HG03575 (cell line): ENCODE data around the gene ZNF514.
"Not testable (repeated sequence)": the region's sequence is repeated elsewhere in the genome, so short reads cannot be mapped to it uniquely, and the experiment has no call there.

Source experiments
- ATAC-seq: cut with Tn5 transposase; IDR thresholded peaks from one replicate; pipeline ENCODE4 v1.9.1; 2021; ENCODE audit not compliant: unreplicated experiment, insufficient number of reproducible peaks, low FRiP score; ENCODE audit errors: extremely low read depth

Gene ZNF514

DNA sequence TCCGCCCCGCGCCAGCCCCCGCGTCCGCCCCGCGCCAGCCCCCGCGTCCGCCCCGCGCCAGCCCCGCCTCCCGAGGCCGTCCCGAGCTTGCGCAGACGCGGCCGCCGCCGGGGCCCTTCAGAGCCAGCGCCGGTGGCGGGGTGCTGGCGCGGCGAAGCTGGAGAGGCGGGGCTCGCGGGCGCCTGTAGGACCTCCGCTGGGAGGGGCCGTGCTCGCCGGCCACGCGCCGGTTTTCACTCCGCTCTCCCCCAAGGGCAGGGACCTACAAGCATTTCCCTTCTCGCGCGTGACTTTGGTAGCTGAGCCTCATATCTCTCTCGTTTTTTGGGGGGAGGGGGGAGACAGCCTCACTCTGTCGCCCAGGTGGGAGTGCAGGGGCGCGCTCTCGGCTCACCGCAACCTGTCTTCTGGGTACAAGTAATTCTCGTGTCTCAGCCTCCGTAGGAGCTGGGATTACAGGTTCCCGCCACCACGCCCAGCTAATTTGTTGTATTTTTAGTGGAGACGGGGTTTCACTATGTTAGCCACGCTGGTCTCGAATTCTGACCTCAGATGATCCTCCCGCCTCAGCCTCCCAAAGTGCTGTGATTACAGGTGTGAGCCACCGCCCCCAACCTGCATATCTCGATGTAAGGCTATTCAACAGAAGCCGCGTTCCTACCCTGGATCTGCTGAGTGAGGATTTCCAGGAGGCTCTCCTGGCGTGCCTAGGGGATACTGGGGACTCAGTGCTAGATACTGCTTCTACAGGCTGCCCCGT is at the start of gene ZNF514:
ZNF514 (minus strand) TSS at position 159 of the 760 bp plus-strand sequence. CDS start 6,595 bp downstream, outside the sequence.
- ATAC-seq, result peak; percentile 44

DNA sequence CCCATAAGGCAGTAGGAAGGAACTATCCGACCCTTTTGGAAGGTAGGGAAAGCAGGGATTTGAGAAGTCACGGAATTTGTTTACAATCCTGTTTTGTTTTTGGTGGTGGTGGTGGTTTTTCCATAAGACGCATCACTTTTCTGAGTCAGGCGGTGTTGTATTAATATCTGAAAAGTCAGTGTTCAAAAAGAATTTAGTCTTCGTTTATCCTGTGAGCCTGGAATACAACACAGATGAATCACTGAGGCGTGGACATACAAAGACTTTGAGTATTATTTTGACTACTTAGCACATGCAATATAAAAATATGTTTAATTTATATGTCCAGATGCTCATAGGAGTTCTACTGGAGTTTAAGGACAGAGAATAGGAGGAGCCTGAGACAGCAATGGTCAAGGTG is 48.5 kb upstream of the ZNF514 start:
- ATAC-seq, result no peak

DNA sequence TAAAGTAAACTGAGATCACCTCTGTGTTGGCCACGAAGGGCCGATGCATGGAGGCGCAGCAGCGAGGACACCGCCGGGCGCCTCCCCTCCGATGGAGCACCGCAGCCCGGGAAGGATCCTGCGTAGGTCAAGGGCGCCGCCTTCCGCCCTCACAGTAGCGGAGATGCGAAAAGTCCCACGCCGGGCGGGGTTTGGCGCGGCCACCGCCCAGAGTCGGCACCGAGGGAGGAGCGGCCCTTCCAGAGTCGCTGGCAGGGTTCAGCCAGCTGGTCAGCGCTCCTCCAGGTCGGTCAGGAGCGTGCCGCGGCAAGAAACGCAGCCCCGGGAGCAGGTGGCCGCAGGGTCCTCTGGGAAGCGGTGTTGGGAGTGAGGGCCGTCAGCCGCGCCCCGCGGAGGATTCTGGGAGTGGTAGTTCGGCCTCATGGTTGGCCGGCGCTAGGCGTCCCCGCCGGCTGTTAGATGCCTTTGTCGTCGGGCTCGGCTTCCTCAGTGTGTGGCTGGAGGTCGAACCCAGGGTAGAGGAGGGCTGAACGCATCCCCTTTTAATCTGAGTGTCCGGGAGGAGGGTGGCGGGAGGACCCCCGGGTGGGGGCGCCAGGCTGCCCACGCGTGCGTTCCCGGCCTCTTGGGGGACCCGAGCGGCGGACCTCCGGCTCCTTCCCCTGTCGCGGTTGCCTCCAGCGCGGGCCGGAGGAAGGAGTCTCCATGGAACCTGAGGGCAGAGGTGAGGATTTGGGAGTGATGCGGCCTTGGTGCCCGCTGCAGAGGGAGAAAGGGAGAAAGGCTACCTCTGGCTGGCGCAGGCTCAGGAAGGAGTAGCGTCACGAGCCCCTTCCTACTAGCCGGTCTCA is 47.7 kb upstream of the ZNF514 start, which contains the start of gene ZNF892:
ZNF892 (plus strand) TSS at position 411 of the 851 bp plus-strand sequence; CDS start at position 706, 295 bp downstream.
- peak; percentile 92 for ATAC-seq

DNA sequence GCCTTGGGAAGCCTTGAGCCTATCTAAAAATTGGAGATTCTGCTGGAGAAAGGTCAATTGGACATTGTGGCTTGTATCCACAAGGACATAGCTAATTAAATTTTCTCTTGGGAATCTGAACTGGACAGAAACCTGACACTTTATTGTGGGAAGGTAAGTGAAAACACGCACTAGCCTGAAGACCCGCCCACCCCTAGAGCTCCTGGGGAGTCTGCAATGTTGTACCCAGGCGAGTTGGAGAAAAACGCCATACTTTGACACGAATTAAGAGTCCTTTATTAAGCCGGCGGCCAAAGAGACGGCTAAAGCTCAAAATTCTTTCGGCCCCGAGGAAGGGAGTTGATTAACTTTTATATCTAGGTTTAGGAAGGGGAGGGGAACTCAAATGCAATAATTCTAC is 46.4 kb upstream of the ZNF514 start:
- ATAC-seq, result no peak

DNA sequence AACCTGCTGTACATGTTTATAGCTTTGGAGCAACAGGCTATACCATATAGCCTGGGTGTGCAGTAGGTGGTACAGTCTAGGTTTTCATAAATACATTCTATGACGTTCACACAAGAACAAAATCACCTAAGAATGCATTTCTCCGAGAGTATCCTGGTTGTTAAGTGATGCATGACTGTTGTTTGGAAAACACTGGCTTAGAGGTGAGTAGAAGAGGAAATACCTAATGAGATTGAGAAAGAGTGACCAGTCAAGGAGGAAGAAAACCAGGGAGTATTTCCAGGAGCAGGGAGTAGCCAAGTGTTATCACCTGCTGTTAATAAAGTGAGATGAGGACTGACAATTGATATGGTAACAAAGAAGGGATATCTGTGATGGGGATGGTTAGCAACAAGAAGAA is 44.7 kb upstream of the ZNF514 start:
- no peak for ATAC-seq

DNA sequence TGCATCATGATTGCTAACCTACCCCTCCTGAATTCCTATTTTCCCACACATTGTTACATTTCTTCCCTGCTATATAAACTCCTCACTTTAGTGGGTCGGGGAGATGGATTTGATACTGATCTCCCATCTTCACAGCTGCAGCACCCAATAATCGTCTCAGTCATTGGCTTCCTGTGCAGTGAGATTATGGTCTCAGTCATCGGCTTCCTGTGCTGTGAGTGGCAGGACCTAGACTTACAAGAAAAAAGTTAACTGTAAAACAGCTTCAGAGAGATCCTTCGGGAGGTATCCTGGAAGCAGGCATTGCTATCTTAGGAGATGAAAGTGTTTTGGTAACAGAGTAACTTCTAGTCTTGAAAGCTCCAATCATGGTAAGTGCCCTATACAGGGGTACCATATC is 44.3 kb upstream of the ZNF514 start:
- no peak for ATAC-seq

DNA sequence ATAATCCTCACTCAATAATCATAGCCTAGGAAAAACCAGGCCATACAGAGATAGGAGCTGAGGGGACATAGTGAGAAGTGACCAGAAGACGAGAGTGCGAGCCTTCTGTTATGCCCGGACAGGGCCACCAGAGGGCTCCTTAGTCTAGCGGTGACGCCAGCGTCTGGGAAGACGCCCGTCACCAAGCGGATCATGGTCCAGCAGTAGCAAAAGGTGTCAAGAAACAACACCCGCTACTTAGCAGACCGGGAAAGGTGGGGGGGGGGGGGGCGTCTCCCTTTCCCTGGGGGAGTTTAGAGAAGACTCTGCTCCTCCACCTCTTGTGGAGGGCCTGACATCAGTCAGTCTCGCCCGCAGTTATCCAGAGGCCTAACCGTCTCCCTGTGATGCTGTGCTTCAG is 33.3 kb upstream of the ZNF514 start:
- not testable (repeated sequence) for ATAC-seq

DNA sequence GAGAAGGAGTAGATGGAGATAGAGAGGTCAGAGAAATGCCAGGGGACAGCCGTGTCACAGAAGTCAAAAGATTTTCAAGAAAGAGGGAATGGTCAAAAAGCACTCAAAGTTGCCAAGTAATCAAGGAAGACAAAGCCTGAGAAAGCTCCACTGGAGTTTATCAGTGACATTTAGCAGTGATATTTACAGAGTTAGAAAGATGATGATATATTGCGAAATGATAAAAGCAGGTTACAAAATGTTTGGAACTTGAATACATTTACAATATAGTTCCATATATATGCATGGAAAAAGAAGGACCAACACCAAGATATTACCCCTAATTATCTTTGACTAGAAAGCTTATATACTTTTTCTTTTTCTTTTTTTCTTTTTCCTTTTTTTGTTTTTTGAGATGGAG is 26.3 kb upstream of the ZNF514 start:
- ATAC-seq, result no peak

DNA sequence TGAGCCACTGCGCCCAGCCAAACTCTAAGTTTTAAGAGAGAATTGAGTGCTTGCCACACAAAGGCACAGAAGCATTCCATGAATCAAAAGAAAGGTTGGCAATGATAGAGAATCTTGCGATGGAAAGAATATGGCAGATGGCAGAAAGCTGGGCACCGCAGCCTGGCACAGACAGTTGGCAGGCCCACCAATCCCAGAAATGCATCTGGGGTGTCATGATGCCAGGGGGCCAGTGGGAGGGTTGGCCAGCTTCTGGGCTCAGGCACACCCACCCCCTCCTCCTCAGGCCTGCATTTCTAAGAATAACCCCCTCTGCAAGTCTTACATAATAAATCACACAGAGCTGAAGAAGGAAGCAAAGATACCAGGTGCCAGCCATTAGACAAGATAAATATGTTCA is 25.5 kb upstream of the ZNF514 start:
- no peak for ATAC-seq

DNA sequence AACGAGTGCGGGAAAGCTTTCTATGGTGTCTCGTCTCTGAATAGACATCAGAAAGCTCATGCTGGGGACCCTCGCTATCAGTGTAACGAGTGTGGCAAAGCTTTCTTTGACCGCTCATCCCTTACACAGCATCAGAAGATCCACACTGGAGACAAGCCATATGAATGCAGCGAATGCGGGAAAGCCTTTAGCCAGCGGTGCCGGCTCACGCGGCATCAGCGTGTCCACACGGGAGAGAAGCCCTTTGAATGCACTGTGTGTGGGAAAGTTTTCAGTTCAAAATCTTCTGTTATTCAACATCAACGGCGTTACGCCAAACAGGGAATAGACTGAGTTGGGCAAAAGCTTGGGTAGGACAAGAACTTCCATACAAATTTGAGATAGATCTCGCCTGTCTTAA is 22.1 kb upstream of the ZNF514 start:
- ATAC-seq, result no peak

DNA sequence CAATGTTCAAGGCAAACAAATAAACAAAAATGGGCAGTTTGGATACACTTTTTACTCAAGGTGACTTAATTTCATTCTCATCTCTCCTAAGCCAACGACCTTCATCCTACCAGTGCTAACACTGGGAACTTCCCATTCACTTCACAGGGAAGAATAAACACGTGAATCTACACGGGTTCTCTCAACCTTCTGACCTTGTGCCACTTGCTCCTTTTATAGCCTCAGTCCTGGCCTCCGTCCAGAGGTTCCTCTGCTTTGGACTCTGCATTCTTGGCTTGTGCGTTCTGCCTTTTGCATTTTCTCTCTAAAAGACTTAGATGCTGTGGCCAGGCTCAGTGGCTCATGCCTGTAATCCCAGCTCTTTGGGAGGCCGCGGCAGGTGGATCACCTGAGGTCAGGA is 19.8 kb upstream of the ZNF514 start:
- ATAC-seq, result no peak

DNA sequence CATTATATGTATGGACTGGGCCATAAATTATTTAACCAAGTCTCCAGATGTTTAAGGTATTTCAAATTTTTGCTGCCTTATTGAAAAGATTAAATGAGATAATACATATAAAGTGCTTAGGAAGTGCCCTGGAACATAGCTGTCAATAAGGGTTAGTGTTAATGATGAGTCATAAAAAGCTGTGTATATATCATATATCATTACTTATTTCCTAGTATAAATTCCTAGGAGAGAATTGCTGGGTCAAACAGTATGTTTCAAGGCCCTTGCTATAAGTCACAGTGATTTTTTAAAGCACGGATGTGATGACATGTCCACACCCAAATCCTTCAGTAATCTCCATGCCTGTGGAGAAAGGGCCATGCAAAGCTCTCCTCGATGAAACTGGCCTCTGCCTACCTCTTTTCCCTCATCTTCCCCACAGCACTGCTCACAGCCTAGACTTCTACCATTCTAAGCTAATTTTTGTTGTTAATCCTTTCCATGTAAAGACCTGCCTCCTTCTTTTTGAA is 14.4 kb upstream of the ZNF514 start:
- ATAC-seq, result no peak

DNA sequence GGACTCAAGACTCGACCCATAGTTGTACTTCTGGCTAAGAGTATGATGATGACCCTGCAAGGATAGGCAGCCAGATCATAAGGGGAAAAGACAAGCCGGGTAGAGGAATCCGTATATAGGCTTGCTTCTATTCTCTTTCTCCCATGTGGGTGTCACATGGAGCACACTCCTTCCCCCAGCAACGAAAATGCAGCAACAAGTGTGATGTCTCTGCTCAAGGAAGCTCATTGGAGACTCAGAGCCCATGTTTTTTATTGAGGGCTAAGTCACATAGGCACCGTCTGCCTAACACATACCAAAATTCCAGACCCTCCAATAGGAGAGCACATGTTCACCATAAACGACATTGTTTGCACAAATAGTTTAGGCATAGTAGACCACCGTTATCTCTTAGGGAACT is 12.3 kb upstream of the ZNF514 start:
- ATAC-seq, result no peak

DNA sequence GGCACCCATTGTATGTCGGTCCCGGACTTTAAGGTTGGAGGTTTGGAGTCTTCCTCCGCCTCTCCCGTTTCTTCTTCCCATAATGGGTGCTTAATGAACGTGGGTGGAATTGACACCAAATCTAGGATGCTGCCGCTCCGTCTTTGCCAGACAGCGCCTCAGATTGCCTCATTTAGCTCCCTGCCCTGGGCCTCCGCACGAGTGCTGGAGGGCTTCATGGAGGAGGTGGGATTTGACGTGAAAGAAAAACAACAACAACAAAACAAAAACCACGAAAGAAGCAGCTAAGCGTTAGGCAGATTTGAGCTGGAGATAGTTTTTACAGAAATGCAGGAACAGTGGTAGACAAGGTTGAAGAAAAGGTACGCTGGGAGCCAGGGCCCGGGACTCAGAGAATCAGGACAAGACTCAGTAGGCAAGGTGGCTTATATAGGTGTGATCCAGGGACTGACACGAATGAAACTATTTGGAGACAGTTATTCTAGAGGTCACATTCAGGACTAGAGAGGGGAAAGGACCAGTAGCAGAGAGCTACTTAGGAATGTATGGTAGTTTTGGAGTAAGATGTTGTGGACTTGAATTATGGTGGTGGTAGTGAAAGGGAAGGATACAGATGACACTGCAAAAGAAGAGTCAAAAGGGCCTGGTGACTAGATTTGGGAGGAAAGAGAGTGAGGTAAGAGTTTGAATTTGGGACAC is 6.6 kb upstream of the ZNF514 start:
- ATAC-seq, result no peak

DNA sequence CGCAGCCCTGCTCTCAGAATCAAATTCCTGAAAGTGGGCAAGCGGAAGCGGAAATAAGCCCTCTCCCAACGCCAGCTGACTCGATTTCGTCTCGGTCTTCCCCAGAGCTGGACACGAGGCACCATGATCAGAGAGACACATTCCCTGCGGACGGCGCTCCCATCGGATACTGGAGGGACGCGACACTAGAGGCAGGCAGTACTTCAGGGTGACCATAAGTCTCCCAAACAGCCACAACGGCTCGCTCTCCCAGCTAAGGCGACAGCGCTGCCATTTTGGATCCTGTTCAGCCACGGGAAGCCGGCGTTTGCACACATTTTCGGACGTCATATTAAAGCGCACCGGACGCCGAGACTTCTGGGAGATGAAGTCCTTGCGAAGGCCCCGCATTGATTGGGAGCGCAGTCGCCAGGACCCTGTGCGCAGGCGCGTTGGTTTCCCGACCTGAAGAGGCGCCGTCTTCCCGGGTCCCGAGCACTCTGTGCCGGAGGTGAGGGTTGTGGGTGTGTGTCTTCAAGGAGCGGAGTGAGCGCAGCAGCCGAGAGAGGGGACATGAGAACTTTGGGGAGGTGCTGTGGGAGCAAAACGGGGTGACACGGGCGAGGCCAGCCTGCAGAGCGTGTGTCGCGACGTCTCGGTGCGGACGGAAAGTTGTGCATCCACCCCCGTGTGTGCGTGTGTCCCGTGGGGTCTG is 5.9 kb upstream of the ZNF514 start, which contains the start of gene ZNF2:
ZNF2 (plus strand) TSS at position 439 of the 694 bp plus-strand sequence. CDS start 10,418 bp downstream, outside the sequence.
- ATAC-seq, result peak; percentile 82

DNA sequence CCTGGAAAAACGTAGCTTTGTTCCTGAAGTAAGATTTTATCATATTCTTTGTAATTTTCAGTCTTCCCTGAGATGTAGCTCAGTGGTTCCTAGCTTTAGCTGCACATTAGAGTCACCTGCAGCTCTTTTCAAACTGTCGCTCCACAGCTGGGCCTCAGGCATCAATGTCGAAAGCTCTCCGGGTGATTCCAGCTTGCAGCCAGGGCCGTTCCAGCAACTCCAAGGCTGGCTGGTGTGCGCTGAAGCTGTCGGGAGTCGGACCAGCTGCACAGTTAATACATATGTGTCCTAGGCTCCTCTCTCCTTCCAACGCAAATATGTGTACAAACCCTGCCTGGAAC is 5.4 kb upstream of the ZNF514 start:
- no peak for ATAC-seq

DNA sequence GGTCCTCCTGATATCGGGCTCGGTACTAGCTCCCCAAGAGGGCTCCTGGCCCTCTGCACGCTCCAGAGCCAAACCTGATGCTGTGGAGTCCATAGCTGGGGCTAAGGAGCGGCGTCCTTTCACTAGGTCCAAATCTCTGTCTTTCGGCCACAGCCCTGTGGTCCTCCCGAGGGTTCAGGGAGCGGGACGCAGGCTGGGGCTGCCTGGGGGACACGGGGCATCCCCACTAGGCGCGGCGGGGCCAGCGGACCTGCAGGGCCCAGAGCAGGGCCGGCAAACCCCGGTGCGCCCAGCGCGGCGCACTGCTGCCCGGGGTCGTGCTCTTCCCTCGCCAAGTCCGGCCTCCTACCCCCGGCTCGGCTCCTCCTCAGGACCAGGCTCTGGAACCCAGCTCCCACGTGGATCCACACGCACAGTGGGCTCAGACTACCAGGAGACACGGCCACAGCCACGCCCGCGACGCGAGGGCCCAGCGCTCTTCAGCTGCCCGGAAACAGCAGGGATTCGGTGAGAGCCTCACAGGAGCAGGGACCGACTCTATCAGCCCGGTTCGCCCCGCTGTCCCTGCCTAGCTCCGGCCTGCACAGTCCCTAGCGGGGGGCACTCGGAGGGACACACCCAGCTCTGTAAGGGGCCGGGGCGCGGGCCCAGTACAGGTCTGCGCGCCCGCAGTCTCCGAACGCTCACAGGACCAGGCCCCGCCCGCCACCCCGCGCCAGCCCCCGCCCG is 593 bp downstream of the ZNF514 start:
- ATAC-seq, result no peak

DNA sequence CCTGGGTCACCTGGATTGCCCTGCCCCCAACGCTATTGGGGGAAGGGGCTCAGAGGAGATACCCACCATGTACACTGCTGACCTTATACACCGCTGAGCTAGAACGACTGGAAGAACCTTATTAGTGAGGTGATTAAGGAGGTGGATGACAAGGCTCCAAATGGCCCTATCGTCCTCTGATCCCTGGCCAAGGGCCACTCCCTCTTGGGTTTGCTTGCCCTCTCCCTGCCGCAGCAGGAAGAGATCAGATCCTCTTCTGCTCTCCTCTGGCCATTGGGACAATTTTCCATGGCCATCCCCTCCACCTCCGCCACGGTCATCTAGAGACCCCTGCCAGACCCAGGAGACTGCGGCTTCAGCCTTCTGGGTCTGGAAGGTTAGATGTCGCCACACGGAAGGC is 1.2 kb downstream of the ZNF514 start:
- no peak for ATAC-seq
